Esophagus muscularis mucosa (tissue), 3 donors: ENCODE data around the gene COQ10B.

Experiments
- EP300 ChIP-seq: sonication (generic); formaldehyde crosslinking; IDR thresholded peaks from one replicate; pipeline ENCODE4 v1.6.1; 2017; ENCODE audit warnings: antibody characterized with exemption
- TF ChIP-seq, protein P1 (sequence below), 3 experiments: fragments of 200-600 bp in 2 of 3; fragments of 450-650 bp in 1 of 3; sonication (generic) in 2 of 3; IDR thresholded peaks; one replicate each; pipeline ENCODE4 v1.5.1; 2017 to 2019; ENCODE audit warnings: antibody characterized with exemption in 3 of 3, mild to moderate bottlenecking in 2 of 3, moderate library complexity in 1 of 3

DNA sequence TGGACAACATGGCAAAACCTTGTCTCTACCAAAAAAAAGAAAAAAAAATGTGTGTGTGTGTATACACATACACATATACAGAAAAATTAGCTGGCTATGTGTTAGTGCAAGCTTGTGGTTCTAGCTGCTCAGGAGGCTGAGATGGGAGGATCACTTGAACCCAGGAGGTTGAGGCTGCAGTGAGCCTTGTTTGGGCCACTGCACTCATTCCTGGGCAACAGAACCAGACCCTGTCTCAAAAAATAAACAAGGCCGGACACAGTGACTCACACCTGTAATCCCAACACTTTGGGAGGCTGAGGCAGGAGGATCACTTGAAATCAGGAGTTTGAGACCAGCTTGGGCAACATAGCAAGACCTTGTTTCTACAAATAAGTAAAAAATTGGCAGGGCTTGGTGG lies 2.1 kb downstream of the COQ10B start:
- TF ChIP-seq, protein P1, sequence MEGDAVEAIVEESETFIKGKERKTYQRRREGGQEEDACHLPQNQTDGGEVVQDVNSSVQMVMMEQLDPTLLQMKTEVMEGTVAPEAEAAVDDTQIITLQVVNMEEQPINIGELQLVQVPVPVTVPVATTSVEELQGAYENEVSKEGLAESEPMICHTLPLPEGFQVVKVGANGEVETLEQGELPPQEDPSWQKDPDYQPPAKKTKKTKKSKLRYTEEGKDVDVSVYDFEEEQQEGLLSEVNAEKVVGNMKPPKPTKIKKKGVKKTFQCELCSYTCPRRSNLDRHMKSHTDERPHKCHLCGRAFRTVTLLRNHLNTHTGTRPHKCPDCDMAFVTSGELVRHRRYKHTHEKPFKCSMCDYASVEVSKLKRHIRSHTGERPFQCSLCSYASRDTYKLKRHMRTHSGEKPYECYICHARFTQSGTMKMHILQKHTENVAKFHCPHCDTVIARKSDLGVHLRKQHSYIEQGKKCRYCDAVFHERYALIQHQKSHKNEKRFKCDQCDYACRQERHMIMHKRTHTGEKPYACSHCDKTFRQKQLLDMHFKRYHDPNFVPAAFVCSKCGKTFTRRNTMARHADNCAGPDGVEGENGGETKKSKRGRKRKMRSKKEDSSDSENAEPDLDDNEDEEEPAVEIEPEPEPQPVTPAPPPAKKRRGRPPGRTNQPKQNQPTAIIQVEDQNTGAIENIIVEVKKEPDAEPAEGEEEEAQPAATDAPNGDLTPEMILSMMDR (IDR thresholded peaks at IDR 0.05), result no peak
- no peak for TF ChIP-seq EP300
